ENCODE results near the gene MIXL1.

Gene MIXL1

GRCh38 chr1:226274138-226274537 is 50.7 kb downstream of the MIXL1 start:
- DNase-seq (ENCODE audit: low read depth) = no peak
- no peak for TF ChIP-seq CTCF (conservative IDR thresholded peaks at IDR 0.05; ENCODE audit: control insufficient read depth, insufficient read depth, low read depth, low read length)
- H3K4me3 ChIP-seq (ENCODE audit: control insufficient read depth, low read depth, low read length) = no peak overlapping the region

- TF ChIP-seq CTCF (conservative IDR thresholded peaks at IDR 0.05; ENCODE audit: control insufficient read depth, insufficient read depth, low read depth, low read length) = no peak
- H3K4me3 ChIP-seq (ENCODE audit: control insufficient read depth, low read depth, low read length) = no peak overlapping the region
- no peak for DNase-seq (ENCODE audit: low read depth)
Observed at GRCh38 chr1:226276077-226276682, 52.7 kb downstream of the MIXL1 start.

All from fibroblast of mammary gland (primary cell).